Stimulated activated CD4-positive, alpha-beta T cell treated with anti-CD3 and anti-CD28 coated beads, Interleukin-15, amount 100 ng/mL, for 1 hour (primary cell): ENCODE data around the gene TMEM63A.
"Not testable (repeated sequence)": the region's sequence is repeated elsewhere in the genome, so short reads cannot be mapped to it uniquely, and the experiment has no call there.

ENCODE experiments used
- DNase-seq, 2 donors: peaks; one replicate each; pipeline ENCODE4 v3.0.0-alpha.2; 2020; ENCODE audit warnings: low read depth in 1 of 2, low spot score in 1 of 2

TMEM63A gene

DNA sequence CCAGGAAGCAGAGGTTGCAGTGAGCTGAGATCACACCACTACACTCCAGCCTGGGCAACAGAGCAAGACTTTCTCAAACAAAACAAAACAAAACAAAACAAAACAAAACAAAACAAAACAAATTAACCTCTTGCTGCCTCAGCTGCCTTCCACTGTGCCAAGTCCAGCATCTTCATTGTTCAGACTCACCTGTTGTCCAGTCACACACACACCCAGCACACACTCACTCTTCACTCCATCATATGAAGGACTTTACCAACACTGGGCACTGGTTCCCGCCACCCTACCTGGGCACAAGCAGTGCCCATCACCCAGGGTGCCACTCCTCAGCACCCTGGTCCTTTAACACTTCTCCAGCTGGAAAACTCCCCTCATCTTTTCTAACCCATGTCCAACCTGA, 27.3 kb upstream of the TMEM63A start:
- no peak for DNase-seq

GRCh38 chr1:225908773-225909172, 26.6 kb upstream of the TMEM63A start:
- DNase-seq, result no peak

DNA sequence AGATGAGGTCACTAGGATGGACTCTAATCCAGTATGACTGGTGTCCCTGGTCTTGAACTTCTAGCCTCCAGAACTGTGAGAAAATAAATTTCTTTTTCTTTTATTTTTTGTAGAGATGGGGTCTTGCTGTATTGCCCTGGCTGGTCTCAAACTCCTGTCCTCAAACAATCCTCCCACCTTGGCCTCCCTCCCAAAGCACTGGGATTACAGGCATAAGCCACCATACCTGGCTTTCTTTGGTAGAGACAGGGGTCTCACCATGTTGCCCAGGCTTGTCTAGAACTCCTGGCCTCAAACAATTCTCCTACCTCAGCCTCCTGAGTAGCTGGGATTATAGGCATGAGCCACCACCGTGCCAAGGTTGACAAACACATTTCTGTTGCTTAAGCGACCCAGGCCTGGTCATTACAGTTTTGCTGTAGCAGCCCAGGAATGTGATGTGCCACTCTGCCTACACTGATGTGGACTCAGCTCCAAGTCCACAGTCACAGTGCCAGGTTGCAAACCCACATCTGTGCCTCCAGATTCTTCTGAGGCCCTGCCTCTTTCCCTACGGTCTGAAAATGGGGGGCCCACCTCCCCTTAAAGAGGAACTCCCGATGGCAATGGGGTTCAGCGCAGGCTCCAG, 25.9 kb upstream of the TMEM63A start:
- DNase-seq, result no peak

- no peak for DNase-seq
These were observed 25.2 kb upstream of the TMEM63A start for GRCh38 chr1:225907341-225907740.

GRCh38 chr1:225906467-225906866, 24.3 kb upstream of the TMEM63A start:
- no peak for DNase-seq

DNA sequence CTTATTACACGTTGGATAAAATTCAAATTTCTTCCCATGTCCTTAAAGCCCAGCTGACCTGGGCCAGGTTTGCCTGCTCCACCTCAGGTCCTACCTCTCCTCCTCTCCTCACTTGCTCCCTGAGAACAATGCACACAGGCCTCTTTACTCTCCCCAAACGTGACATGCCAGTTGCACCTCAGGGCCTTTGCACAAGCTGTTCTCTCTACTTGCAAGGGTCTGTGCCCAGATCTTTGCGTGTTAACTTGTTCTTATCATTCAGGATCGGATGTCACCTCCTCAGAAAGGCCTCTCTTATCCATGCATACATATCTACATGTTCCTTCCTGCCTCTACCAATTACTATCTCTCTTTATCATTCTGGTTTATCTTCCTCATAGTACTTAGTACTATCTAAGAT, 21.4 kb upstream of the TMEM63A start:
- no peak for DNase-seq

DNA sequence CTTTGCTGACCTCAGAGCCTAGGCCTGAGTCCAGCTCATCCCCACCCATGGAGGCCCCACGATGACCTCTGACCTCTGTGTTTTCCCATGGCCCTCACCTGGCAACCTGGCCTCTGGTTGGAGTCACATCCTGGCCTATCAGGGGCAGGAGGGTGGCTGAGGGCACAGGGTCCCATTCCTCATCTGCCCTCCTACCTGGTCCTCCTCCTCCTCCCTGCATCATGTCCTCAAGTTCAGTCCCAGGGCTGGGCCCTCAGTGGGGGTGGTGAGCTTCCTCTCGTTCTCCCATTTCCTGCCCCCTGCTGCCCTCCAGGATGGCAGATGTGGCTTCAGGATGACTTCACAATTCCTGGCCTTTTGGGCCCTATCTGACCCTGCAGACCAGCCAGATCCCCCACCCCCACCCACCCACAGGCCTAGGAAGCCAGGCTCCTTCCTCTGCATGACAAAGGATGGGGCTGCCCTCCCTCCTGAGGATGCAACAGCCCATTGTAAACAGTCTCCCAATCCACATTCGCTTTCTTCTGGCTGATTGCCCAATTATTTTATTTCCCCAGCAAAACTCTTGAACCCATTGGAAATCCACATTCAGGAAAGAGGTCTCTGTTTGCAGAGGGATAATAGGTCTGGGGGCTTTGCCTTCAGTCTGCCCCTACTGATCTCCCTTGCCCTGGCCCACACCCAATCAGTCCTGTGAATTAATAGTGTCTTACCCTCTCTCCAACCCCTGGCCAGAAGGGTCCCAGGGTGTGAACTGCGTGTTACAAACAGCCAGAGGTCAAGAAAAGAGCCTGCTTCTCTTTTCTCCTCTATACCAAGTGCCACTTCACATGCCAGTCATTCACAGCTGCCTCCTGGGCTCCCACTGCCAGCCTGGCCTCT, 17.1 kb upstream of the TMEM63A start:
- no peak for DNase-seq

DNA sequence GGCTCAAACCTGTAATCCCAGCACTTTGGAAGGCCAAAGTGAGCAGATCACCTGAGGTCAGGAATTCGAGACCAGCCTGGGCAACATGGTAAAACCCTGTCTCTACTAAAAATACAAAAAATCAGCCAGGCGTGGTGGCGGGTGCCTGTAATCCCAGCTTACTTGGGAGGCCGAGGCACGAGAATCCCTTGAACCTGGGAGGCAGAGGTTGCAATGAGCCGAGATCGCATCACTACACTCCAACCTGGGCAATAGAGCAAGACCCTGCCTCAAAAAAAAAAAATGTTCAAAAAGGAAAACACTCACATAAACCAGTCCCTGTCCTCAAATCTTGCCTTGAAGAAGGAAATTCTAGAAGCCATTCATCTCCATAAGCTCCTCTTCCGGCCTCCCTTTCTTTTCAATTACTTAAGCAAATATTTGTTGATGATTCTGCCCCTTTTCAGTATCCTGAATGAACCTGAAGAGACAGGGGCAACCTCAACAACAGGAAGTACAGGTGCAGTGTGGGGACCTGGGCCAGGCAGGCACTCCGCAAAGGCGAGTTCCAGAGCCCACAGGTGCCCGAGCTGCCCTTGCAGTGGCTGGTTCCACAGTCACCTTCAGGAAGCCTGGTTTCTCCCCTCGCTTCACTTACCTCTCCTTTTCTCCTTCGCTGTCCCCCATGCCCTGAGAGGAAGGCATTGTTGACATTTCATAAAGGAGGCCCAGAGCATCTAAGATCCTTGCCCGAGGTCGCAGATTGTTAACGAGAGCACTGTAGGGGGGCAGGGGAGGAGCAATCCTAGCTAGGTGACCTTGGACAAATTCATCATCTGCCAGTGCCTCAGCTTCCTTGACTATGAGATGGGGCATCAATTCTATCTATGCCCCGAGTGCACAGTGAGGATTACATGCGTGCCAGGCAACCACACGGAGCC, 15.7 kb upstream of the TMEM63A start:
- no peak for DNase-seq

- DNase-seq, result peak in 1 of 2 donors; percentile 42
These were observed 14.9 kb upstream of the TMEM63A start for GRCh38 chr1:225896937-225897549.

GRCh38 chr1:225896494-225896893, 14.3 kb upstream of the TMEM63A start:
- DNase-seq, result no peak

DNA sequence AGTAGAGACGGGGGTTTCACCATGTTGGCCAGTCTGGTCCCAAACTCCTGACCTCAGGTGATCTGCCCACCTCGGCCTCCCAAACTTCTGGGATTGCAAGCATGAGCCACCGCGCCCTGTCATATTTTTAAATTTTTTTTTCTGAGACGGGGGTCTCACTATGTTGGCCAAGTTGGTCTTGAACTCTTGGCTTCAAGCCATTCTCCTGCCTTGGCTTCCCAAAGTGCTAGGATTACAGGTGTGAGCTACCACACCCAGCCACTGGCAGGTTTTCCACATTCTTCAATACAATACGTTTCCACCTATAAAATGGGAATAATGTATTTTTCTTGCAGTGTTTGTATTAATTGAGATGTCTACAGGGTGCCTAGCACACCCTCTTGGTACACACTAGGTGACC, 10.1 kb upstream of the TMEM63A start:
- no peak for DNase-seq

DNA sequence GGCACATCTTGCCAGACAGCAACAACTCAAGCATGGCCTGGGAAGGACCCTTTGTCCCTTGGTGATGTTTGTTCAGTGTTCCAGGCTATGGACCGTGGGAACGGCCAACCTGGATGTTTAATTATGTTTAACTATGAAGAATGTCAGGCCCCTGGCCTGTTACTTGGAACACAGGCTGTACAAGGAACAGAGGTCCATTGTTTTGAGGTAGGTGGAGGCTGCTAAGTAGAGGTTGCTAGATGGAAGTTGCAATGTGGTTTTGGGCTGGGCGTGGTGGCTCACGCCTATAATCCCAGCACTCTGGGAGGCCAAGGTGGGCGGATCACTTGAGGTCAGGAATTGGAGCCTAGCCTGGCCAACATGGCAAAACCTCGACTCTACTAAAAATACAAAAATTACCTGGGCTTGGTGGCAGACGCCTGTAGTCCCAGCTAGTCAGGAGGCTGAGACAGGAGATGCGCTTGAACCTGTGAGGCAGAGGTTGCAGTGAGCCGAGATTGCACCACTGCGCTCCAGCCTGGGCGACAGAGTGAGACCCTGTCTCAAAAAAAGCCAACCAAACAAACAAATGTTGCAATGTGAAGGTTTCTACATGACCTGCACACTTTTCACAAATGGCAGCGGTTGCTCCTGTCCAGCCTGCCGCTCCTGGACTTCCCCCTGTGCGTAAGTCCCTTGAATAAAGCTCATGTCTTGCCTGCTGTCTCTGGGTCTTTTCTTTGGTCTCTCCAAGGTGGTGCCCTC, 9.2 kb upstream of the TMEM63A start:
- DNase-seq, result no peak

GRCh38 chr1:225890346-225891228, 8.4 kb upstream of the TMEM63A start:
- no peak for DNase-seq

GRCh38 chr1:225889743-225890142, 7.6 kb upstream of the TMEM63A start:
- no peak for DNase-seq

DNA sequence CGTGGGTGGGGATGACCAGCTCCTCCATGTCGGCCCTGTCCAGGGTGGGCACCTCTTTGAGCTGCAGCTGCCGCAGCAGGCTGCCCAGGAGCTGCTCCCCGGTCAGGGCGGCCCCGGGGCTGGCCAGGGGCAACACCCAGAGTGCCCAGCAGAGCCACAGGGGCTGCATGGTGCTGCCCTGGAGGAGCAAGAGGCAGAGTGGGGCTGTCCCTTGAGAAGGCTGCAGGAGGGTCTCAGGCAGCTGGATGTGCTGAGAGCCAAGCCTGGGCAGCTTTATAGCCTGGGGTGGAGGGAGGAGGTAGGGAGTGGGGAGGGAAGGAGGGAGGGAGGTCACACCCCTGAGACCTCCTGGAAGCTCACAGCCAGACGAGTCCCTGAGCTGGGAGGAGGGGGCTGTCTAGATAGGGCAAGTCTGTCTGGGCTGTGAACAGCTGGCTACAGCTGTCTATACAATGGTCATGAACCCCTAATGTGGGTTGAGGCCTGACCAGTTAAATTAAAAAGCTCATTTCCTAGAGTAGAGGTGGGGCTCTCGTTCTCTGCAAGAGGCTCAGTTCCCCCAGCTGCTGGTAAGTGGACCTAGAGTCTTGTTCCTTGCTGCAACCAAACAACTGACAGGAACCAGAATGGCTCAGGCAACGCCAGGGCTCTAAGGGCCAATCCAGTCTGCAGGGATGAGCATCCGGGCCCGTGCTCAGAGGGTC, 6.9 kb upstream of the TMEM63A start, which contains the start of gene LEFTY1:
Gene LEFTY1, minus strand, starts transcription at position 249 of the 704 bp plus-strand sequence. Its CDS starts 80 bp downstream, at position 169.
- no peak for DNase-seq

DNA sequence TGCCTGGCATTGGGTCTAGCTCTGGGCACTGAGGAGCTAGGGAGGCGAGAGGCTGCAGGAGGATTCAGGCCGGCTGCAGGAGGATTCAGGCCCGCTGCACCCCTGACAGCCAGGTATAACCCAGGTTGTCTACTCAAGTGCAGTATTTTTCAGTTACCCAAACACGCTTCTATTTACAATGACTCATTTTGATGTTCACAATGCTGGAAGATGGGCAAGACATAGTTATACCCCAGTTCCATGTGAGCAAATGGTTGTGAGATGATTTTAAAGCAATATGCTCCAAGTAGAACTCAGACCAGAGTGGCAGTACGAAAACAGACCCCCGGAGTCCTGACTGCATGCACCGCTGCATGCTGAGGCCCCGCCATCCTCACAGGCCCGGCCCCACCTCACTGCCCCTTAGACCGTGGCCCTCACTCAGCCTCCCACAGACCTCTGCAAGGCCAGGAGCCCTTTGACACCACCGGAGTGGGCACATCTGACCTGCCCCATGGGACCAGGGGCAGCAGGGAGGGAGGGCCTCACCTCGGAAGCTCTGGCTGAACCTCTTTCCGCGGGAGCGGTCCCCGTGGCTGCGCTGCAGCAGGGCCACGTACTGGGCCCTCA, 6.2 kb upstream of the TMEM63A start:
- DNase-seq, result no peak

- DNase-seq, result not testable (repeated sequence)
These were observed 5.5 kb upstream of the TMEM63A start for GRCh38 chr1:225887554-225888288.

- no peak for DNase-seq
These were observed 4.8 kb upstream of the TMEM63A start for GRCh38 chr1:225887030-225887314.
